ENCODE results near the gene PMEPA1. TPM values are rescaled to one million over a fixed set of nuclear protein-coding genes. Genes with fewer than 3 reads are reported as not detected.

The PMEPA1 gene
- total RNA-seq, 1 donor from 2014 or later, result 61.3 TPM

DNA sequence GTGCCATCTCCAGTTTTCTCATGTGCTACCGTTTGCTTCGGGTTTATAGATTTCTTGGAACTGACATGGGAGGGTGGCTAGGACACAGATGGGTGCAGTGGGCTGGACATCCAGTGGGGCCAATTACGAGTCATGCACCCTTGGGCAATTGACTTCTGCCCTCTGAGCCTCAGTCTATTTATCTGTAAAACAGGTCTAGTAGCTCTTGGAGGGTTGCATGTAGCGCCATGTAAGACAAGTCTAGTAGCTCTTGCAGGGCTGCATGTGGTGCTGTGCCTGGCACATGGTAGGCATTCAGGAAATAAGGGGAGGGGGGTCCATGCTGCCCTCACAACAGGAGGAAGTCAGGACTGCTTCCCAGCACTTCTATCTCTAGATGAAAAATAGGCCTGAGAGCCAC is 15.3 kb downstream of the PMEPA1 start:
- DNase-seq (ENCODE audit: low spot score), result no peak
- no peak overlapping the region for H3K4me3 Mint-ChIP-seq (ENCODE audit: unreplicated experiment)
- TF ChIP-seq, protein P1, sequence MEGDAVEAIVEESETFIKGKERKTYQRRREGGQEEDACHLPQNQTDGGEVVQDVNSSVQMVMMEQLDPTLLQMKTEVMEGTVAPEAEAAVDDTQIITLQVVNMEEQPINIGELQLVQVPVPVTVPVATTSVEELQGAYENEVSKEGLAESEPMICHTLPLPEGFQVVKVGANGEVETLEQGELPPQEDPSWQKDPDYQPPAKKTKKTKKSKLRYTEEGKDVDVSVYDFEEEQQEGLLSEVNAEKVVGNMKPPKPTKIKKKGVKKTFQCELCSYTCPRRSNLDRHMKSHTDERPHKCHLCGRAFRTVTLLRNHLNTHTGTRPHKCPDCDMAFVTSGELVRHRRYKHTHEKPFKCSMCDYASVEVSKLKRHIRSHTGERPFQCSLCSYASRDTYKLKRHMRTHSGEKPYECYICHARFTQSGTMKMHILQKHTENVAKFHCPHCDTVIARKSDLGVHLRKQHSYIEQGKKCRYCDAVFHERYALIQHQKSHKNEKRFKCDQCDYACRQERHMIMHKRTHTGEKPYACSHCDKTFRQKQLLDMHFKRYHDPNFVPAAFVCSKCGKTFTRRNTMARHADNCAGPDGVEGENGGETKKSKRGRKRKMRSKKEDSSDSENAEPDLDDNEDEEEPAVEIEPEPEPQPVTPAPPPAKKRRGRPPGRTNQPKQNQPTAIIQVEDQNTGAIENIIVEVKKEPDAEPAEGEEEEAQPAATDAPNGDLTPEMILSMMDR (IDR thresholded peaks at IDR 0.05; ENCODE audit: unreplicated experiment), result no peak
- peaks cover 63% of the 10 kb centered on the region for H3K4me1 Mint-ChIP-seq (ENCODE audit: unreplicated experiment)
- peaks cover 8% of the 10 kb centered on the region for H3K36me3 Mint-ChIP-seq (ENCODE audit: low read depth, unreplicated experiment)
- no peak overlapping the region for H3K27ac Mint-ChIP-seq (ENCODE audit: unreplicated experiment)
- H3K27me3 Mint-ChIP-seq (ENCODE audit: unreplicated experiment), result peaks cover 12% of the 10 kb centered on the region
- no peaks in the 10 kb centered on the region for H3K9me3 Mint-ChIP-seq (ENCODE audit: unreplicated experiment)

DNA sequence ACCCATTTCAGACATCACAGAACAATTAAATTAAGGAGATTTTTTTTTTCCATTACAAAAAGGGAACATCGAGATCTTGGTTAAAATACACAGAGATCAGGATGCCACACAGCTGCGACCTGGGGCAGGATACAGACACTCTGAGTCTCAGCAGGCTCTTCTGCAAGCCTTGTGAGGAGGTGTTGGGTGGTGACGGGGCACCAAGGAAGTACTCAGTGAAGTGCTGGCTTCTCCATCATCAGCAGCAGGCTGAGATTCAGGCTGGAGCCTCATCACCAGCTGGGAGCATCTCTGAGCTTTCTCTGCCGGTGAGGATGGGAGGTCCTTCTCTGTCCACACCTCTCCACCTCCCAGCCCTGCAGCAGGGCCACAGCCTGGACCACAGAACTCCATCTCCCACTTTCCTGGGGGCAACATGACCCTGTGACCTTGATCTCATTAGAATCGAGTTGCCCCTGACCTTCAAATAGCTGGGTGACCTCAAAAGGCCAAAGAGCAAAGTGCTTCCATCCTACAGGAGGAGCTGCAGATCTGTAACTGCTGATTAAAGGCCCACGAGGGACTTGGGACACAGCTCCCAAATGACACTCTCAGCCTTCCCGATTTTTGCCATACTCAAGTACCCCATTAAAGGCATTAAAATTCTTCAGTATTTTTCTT is 16.0 kb downstream of the PMEPA1 start:
- Mint-ChIP-seq H3K4me1 (ENCODE audit: unreplicated experiment) (peaks cover 58% of the 10 kb centered on the region), H3K27ac (ENCODE audit: unreplicated experiment) (peak overlapping the region; percentile 28), H3K27me3 (ENCODE audit: unreplicated experiment) (peaks cover 12% of the 10 kb centered on the region), H3K9me3 (ENCODE audit: unreplicated experiment) (no peaks in the 10 kb centered on the region), H3K36me3 (ENCODE audit: low read depth, unreplicated experiment) (peaks cover 8% of the 10 kb centered on the region), H3K4me3 (ENCODE audit: unreplicated experiment) (no peak overlapping the region)
- TF ChIP-seq, protein P1 (IDR thresholded peaks at IDR 0.05; ENCODE audit: unreplicated experiment), result no peak
- DNase-seq (ENCODE audit: low spot score), result no peak

DNA sequence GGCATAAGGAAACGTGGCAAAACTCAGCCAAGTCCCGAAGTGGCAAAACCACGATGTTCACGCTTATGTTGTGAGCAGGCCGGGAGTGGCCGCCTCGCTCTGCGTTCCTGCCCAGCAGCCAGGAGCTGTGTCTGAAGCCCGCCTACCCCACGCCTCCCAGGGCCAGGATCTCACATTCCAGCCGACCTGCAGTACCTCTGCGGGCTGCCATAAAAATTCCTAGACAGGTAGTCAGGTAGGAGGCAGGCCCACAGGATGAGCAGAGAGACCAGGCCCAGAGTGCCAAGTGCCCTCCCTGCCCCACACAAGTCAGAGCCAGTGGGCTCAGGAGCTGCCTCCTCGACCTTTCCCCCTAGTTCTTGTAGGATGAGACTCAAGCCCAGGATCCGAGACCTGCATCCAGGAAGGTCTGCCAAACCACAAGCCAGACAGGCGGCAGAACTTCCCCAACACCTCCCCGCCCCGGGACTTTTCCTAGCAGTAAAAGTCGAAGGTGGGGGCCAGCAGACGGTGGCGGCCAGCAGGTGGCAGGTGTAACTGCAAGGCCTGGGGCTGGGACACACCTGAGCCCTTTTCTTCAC is 16.7 kb downstream of the PMEPA1 start:
- TF ChIP-seq, protein P1 (IDR thresholded peaks at IDR 0.05; ENCODE audit: unreplicated experiment), result no peak
- Mint-ChIP-seq H3K27me3 (ENCODE audit: unreplicated experiment) (peaks cover 12% of the 10 kb centered on the region), H3K4me3 (ENCODE audit: unreplicated experiment) (no peak overlapping the region), H3K36me3 (ENCODE audit: low read depth, unreplicated experiment) (peaks cover 12% of the 10 kb centered on the region), H3K27ac (ENCODE audit: unreplicated experiment) (peak overlapping the region; percentile 53), H3K4me1 (ENCODE audit: unreplicated experiment) (peaks cover 58% of the 10 kb centered on the region), H3K9me3 (ENCODE audit: unreplicated experiment) (no peaks in the 10 kb centered on the region)
- no peak for DNase-seq (ENCODE audit: low spot score)

DNA sequence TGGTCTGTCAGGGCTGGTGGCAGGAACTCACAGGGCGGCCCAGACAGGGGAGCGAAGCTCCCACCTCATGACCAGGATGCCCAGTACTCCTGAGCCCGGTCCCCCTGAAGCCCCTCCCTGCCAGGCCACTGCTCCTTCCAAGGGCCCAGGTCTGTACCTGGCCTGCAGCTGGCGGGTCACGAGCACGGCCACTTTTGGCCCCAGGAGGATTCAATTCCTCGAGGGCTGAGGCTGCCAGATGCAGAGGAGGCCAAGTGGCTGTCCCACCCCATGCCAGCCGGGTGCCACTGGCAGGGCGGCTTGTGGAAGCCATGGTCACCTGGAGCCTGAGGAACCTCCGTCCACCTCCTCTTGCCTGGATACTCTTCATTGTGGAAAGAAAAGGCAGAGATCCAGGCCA is 17.4 kb downstream of the PMEPA1 start:
- Mint-ChIP-seq H3K36me3 (ENCODE audit: low read depth, unreplicated experiment) (peaks cover 13% of the 10 kb centered on the region), H3K27me3 (ENCODE audit: unreplicated experiment) (peaks cover 12% of the 10 kb centered on the region), H3K27ac (ENCODE audit: unreplicated experiment) (no peak overlapping the region), H3K4me3 (ENCODE audit: unreplicated experiment) (no peak overlapping the region), H3K9me3 (ENCODE audit: unreplicated experiment) (no peaks in the 10 kb centered on the region), H3K4me1 (ENCODE audit: unreplicated experiment) (peaks cover 58% of the 10 kb centered on the region)
- no peak for DNase-seq (ENCODE audit: low spot score)
- TF ChIP-seq, protein P1 (IDR thresholded peaks at IDR 0.05; ENCODE audit: unreplicated experiment), result no peak

DNA sequence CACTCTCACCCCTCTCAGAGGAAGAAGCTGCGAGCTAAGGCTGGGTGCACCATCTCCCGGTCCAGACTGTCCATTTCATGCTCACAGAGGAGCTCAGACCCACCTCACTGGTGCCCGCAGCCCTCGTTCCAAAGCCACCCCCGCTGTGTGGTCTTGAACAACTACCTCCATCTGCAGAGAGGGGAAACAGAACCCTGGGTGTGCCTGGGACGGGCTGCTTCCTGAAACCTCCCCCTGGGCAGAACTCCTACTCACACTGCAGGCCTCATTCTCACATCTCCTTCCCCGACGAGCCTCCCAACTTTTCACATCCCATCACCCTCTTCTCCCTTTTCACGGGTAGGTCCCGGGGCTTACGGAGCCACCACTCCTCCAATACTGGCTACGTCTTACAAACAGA is 18.1 kb downstream of the PMEPA1 start:
- DNase-seq (ENCODE audit: low spot score), result no peak
- Mint-ChIP-seq H3K9me3 (ENCODE audit: unreplicated experiment) (no peaks in the 10 kb centered on the region), H3K4me3 (ENCODE audit: unreplicated experiment) (no peak overlapping the region), H3K4me1 (ENCODE audit: unreplicated experiment) (peaks cover 58% of the 10 kb centered on the region), H3K27me3 (ENCODE audit: unreplicated experiment) (peaks cover 7% of the 10 kb centered on the region), H3K36me3 (ENCODE audit: low read depth, unreplicated experiment) (peaks cover 20% of the 10 kb centered on the region), H3K27ac (ENCODE audit: unreplicated experiment) (peak overlapping the region; percentile 22)
- TF ChIP-seq, protein P1 (IDR thresholded peaks at IDR 0.05; ENCODE audit: unreplicated experiment), result no peak
